ENCODE results near the gene EML6.

EML6 gene

GRCh38 chr2:54963476-54963875 lies 240.0 kb downstream of the EML6 start:
- Histone ChIP-seq H3K36me3 (replicated peaks) (peaks cover 22% of the 10 kb centered on the region), H3K4me3 (ENCODE audit: low read depth, low read length) (no peak overlapping the region), H3K27me3 (replicated peaks) (no peaks in the 10 kb centered on the region), H3K27ac (no peak overlapping the region)
- TF ChIP-seq CTCF (IDR thresholded peaks at IDR 0.05; ENCODE audit: low read depth, low read length, missing control alignments) = no peak
- DNase-seq = no peak
- in situ Hi-C loops (cut with HindIII; ENCODE audit: low pct_ligation_motif_present, low sequenced_read_pairs) = no loop called here

GRCh38 chr2:54964271-54964670 lies 240.8 kb downstream of the EML6 start:
- no peak overlapping the region for H3K27ac ChIP-seq
- no peak for TF ChIP-seq CTCF (IDR thresholded peaks at IDR 0.05; ENCODE audit: low read depth, low read length, missing control alignments)
- H3K36me3 ChIP-seq (replicated peaks) = peaks cover 30% of the 10 kb centered on the region
- in situ Hi-C loops (cut with HindIII; ENCODE audit: low pct_ligation_motif_present, low sequenced_read_pairs) = no loop called here
- H3K4me3 ChIP-seq (ENCODE audit: low read depth, low read length) = no peak overlapping the region
- no peaks in the 10 kb centered on the region for H3K27me3 ChIP-seq (replicated peaks)
- DNase-seq = no peak

- H3K36me3 ChIP-seq (replicated peaks) = peaks cover 36% of the 10 kb centered on the region
- TF ChIP-seq CTCF (IDR thresholded peaks at IDR 0.05; ENCODE audit: low read depth, low read length, missing control alignments) = no peak
- H3K4me3 ChIP-seq (ENCODE audit: low read depth, low read length) = no peak overlapping the region
- no peak for DNase-seq
- no peaks in the 10 kb centered on the region for H3K27me3 ChIP-seq (replicated peaks)
- in situ Hi-C loops (cut with HindIII; ENCODE audit: low pct_ligation_motif_present, low sequenced_read_pairs) = no loop called here
- no peak overlapping the region for H3K27ac ChIP-seq
These were observed 241.4 kb downstream of the EML6 start for GRCh38 chr2:54964816-54965215.

DNA sequence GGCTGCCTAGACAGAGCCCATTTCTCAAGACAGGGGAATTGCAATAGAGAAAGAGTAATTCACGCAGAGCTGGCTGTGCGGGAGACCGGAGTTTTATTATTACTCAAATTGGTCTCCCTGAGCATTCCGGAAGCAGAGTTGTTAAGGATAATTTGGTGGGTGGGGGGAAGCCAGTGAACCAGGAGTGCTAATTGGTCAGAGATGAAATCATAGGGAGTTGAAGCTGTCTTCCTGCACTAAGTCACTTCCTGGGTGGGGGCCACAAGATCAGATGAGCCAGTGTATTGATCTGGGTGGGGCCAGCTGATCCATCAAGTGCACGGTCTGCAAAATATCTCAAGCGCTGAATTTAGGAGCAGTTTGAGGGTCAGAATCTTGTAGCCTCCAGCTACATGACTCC lies 242.0 kb downstream of the EML6 start:
- TF ChIP-seq CTCF (IDR thresholded peaks at IDR 0.05; ENCODE audit: low read depth, low read length, missing control alignments) = no peak
- in situ Hi-C loops (cut with HindIII; ENCODE audit: low pct_ligation_motif_present, low sequenced_read_pairs) = no loop called here
- peaks cover 42% of the 10 kb centered on the region for H3K36me3 ChIP-seq (replicated peaks)
- H3K27ac ChIP-seq = no peak overlapping the region
- H3K4me3 ChIP-seq (ENCODE audit: low read depth, low read length) = no peak overlapping the region
- no peaks in the 10 kb centered on the region for H3K27me3 ChIP-seq (replicated peaks)
- no peak for DNase-seq

DNA sequence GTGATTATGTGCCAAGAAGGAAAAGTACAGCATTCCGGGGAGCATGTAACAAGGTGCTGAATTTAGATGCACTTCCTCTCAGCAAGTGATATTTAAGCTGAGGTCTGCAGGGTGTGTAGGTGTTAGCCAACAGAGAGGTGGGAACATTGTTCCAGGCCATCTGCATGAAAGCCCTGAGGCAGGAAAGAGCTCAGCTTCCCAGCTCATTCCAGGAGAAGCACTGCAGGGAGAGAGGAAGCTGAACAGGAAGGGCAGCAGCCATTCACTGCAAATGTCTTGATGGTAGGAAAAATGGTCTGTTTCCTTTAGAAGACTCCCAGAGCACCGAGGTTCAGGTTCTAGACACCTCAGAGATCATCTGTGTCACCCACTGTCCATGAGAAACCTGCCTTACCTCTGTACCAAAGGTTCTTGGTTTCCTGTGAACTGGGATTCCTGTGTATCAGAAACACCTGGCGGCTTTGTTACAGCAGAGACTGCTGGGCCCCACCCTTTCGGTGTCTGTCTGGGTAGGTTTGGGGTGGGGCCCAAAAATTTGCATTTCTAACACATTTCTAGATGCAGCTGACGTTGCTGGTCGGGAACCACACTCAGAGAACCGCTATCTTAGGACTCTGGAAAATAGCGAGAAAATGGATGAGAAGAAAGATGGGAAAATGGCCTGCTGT lies 242.8 kb downstream of the EML6 start:
- no peak for TF ChIP-seq CTCF (IDR thresholded peaks at IDR 0.05; ENCODE audit: low read depth, low read length, missing control alignments)
- in situ Hi-C loops (cut with HindIII; ENCODE audit: low pct_ligation_motif_present, low sequenced_read_pairs) = no loop called here
- H3K27me3 ChIP-seq (replicated peaks) = no peaks in the 10 kb centered on the region
- peaks cover 46% of the 10 kb centered on the region for H3K36me3 ChIP-seq (replicated peaks)
- no peak overlapping the region for H3K27ac ChIP-seq
- no peak overlapping the region for H3K4me3 ChIP-seq (ENCODE audit: low read depth, low read length)
- DNase-seq = no peak

DNA sequence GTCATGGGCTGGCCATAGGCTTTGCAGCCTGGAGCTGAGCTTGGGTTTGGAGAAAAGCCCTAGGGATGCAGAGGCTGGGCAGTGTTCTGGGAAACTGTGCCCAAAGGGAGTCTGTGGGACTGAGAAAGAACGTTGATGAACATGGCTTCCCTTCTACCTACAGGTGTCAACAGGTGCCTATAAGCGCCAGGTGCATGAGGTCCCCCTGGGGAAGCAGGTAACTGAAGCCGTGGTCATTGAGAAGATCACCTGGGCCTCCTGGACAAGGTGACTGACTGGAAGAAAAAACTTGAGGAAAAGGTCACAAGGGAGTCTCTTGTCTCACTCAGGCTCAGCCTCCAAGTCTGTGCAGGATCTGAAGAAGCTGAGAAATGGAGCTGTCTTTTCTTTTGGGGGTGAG lies 243.4 kb downstream of the EML6 start:
- H3K36me3 ChIP-seq (replicated peaks) = peaks cover 50% of the 10 kb centered on the region
- no peak overlapping the region for H3K4me3 ChIP-seq (ENCODE audit: low read depth, low read length)

More for the DNA sequence above, 243.4 kb downstream of the EML6 start:
- H3K27ac ChIP-seq = no peak overlapping the region
- no peak for TF ChIP-seq CTCF (IDR thresholded peaks at IDR 0.05; ENCODE audit: low read depth, low read length, missing control alignments)
- no peak for DNase-seq
- in situ Hi-C loops (cut with HindIII; ENCODE audit: low pct_ligation_motif_present, low sequenced_read_pairs) = no loop called here
- H3K27me3 ChIP-seq (replicated peaks) = no peaks in the 10 kb centered on the region
